B cell (primary cell): ENCODE results near the gene MYL10. TPM values are rescaled to one million over a fixed set of nuclear protein-coding genes. Genes with fewer than 3 reads are reported as not detected.

Experiments
- ATAC-seq: fragments of 200-7000 bp; cut with Tn5 transposase; one replicate; pipeline ENCODE4 v1.10.0; 2021; ENCODE audit warnings: low read depth, mild to moderate bottlenecking, moderate number of reproducible peaks, moderate library complexity
- CTCF ChIA-PET: fragments of 350-600 bp; sonication (Branson Sonifier 250); formaldehyde crosslinking; loops from one replicate; lab custom pipeline; 2021; ENCODE audit warnings: antibody characterized with exemption, inconsistent platforms; lab: Charles Lee
- POLR2A ChIA-PET: fragments of 350-600 bp; sonication (Branson Sonifier 250); formaldehyde crosslinking; loops from one replicate; lab custom pipeline; 2021; ENCODE audit warnings: antibody characterized with exemption; lab: Charles Lee
- DNase-seq: peaks from one replicate; pipeline ENCODE4 v3.0.0; 2013
- H2AFZ ChIP-seq: 2 replicates; pipeline ENCODE4 v1.6.1; 2012; ENCODE audit warnings: mild to moderate bottlenecking, low read depth, low read length; ENCODE audit not compliant: insufficient read depth, poor library complexity, severe bottlenecking
- H3K27ac ChIP-seq, 2 donors: 1 replicate in 1 of 2; 2 replicates in 1 of 2; pipeline ENCODE4 v1.5.1; 2012 to 2013; ENCODE audit warnings: low read length in 2 of 2, mild to moderate bottlenecking in 2 of 2, moderate library complexity in 1 of 2
- H3K27me3 ChIP-seq, 4 experiments: fragments of 200-600 bp in 1 of 4; sonication (generic) in 1 of 4; replicated peaks in 1 of 4; 1 replicate in 2 of 4; 2 replicates in 2 of 4; pipeline versions ENCODE4 v1.6.1 to v1.7.0; 2013 to 2016; ENCODE audit warnings: low read length in 3 of 4, mild to moderate bottlenecking in 2 of 4, mixed read lengths in 1 of 4, moderate library complexity in 1 of 4; ENCODE audit not compliant: insufficient read depth in 4 of 4, control insufficient read depth in 3 of 4; ENCODE audit errors: control extremely low read depth in 1 of 4
- H3K36me3 ChIP-seq, 2 experiments: replicated peaks in 1 of 2; 1 replicate in 1 of 2; 2 replicates in 1 of 2; pipeline versions ENCODE4 v1.6.1 to v1.7.1; 2013; ENCODE audit warnings: low read length in 1 of 2; ENCODE audit not compliant: insufficient read depth in 2 of 2, control insufficient read depth in 1 of 2; ENCODE audit errors: control extremely low read depth in 1 of 2, extremely low read depth in 1 of 2
- H3K4me1 ChIP-seq, 2 donors: fragments of 200-600 bp in 1 of 2; sonication (generic) in 1 of 2; 1 replicate in 1 of 2; 2 replicates in 1 of 2; pipeline versions ENCODE4 v1.5.1 to v1.6.1; 2013 to 2017; ENCODE audit warnings: low read length in 2 of 2; ENCODE audit not compliant: control insufficient read depth in 2 of 2, insufficient read depth in 2 of 2
- H3K4me2 ChIP-seq: replicated peaks from 2 replicates; pipeline ENCODE3; 2012; ENCODE audit warnings: mild to moderate bottlenecking, low read depth, low read length; ENCODE audit not compliant: poor library complexity, severe bottlenecking
- H3K4me3 ChIP-seq, 5 experiments: fragments of 200-600 bp in 1 of 5; sonication (generic) in 1 of 5; 1 replicate in 3 of 5; 2 replicates in 2 of 5; pipeline versions ENCODE4 v1.5.1 to v1.7.0; 2011 to 2016; ENCODE audit warnings: low read length in 4 of 5, mild to moderate bottlenecking in 4 of 5, low read depth in 2 of 5, control low read depth in 1 of 5, moderate library complexity in 1 of 5; ENCODE audit not compliant: insufficient read depth in 1 of 5; ENCODE audit errors: control extremely low read depth in 1 of 5, extremely low read depth in 1 of 5
- H3K79me2 ChIP-seq: fragments of 200-600 bp; sonication (generic); one replicate; pipeline ENCODE4 v1.6.0; 2016; ENCODE audit warnings: low read length; ENCODE audit not compliant: control insufficient read depth, insufficient read depth
- H3K9ac ChIP-seq: fragments of 200-600 bp; sonication (generic); 2 replicates; pipeline ENCODE4 v1.6.1; 2017; ENCODE audit warnings: mild to moderate bottlenecking, low read length, moderate library complexity
- H3K9me3 ChIP-seq, 3 donors: one replicate each; pipeline versions ENCODE4 v1.6.1 to v1.7.1; 2013; ENCODE audit warnings: low read length in 2 of 3; ENCODE audit not compliant: control insufficient read depth in 2 of 3, insufficient read depth in 1 of 3; ENCODE audit errors: control extremely low read depth in 1 of 3
- H4K20me1 ChIP-seq: 2 replicates; pipeline ENCODE4 v1.6.0; 2012; ENCODE audit warnings: mild to moderate bottlenecking, low read length; ENCODE audit not compliant: insufficient read depth, control insufficient read depth, poor library complexity, severe bottlenecking
- H3K27ac Mint-ChIP-seq: one replicate; pipeline ENCODE4 v1.8.0; 2021; ENCODE audit warnings: mixed read lengths
- H3K27me3 Mint-ChIP-seq: one replicate; pipeline ENCODE4 v1.8.0; 2021; ENCODE audit warnings: mixed read lengths
- H3K4me1 Mint-ChIP-seq: one replicate; pipeline ENCODE4 v1.8.0; 2021; ENCODE audit warnings: mixed read lengths
- H3K4me3 Mint-ChIP-seq: one replicate; pipeline ENCODE4 v1.8.0; 2021; ENCODE audit warnings: mixed read lengths
- H3K9me3 Mint-ChIP-seq: one replicate; pipeline ENCODE4 v1.8.0; 2022; ENCODE audit warnings: mixed read lengths; ENCODE audit not compliant: insufficient read depth
- CTCF ChIP-seq: fragments of 200-600 bp; IDR thresholded peaks from one replicate; pipeline ENCODE4 v1.8.0; 2022; ENCODE audit warnings: antibody characterized with exemption, mild to moderate bottlenecking
- EZH2 ChIP-seq: IDR thresholded peaks from 2 replicates; pipeline ENCODE4 v1.6.1; 2012; ENCODE audit warnings: borderline replicate concordance, low read depth, mild to moderate bottlenecking, moderate library complexity, low read length; ENCODE audit not compliant: insufficient read depth, poor library complexity, severe bottlenecking
- WGBS: methylation state at CpG from one replicate; pipeline ENCODE4 v1.1.5; 2013; ENCODE audit warnings: missing lambda C conversion rate; ENCODE audit not compliant: insufficient coverage; 5-methylcytosine and 5-hydroxymethylcytosine counted together
- intact Hi-C: fragments of 100-400 bp; cut with micrococcal nuclease; formaldehyde crosslinking; loops from one replicate; pipeline ENCODE4 v1.10.0; 2022
- polyA plus RNA-seq: library from polyadenylated mRNA; depleted of rRNA; stranded (reverse); fragments of >200 nt; gene quantifications from 2 replicates; pipeline ENCODE4 v1.2.3, GENCODE V29; 2012
- total RNA-seq, 2 donors: library from RNA; stranded (reverse); fragments of 120-200 nt in 1 of 2; gene quantifications; 1 replicate in 1 of 2; 2 replicates in 1 of 2; pipeline versions ENCODE4 v1.2.3 to v1.2.4, GENCODE V29; 2013 to 2022

The MYL10 gene
- total and polyA plus RNA-seq, 2 donors (not counting 1 experiment from before 2014, with no cell fraction given): not detected

DNA sequence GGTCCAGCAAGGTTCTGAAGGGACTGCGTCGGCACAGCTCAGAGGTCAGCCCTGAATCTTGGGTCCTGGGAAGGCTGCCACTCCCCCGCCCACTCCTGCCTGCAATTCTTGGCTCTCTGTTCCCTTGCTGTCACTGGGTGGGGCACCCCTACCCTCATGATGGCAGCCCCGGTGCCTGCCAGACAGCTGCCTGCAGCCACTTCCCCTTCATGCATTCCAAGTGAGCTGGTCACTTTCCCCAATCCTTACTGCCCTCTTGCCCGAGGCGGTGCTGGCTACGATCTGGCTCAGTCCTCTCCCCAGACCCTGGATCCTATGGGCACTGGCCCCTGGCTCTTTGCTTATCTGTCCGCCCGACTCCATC, 14.2 kb downstream of the MYL10 start:
- ChIA-PET CTCF (no interaction called here), POLR2A (no interaction called here)
- no peaks in the 10 kb centered on the region for H3K4me1 ChIP-seq
- no peak overlapping the region for H3K4me3 Mint-ChIP-seq
- no peak for DNase-seq
- no peak overlapping the region for H2AFZ ChIP-seq
- no peaks in the 10 kb centered on the region for H4K20me1 ChIP-seq
- no peak overlapping the region for H3K4me2 ChIP-seq
- ATAC-seq: no peak
- no peak overlapping the region for H3K27ac ChIP-seq
- no peaks in the 10 kb centered on the region for H3K27me3 ChIP-seq
- no peaks in the 10 kb centered on the region for H3K9me3 Mint-ChIP-seq
- H3K36me3 ChIP-seq: no peaks in the 10 kb centered on the region
- intact Hi-C loops: no loop called here
- no peak overlapping the region for H3K27ac Mint-ChIP-seq
- H3K4me1 Mint-ChIP-seq: no peaks in the 10 kb centered on the region
- no peak overlapping the region for H3K9ac ChIP-seq
- no peak overlapping the region for H3K4me3 ChIP-seq
- TF ChIP-seq EZH2 (no peak), CTCF (no peak)
- peaks cover 0 to 8% (median 0%) of the 10 kb centered on the region in 3 donors for H3K9me3 ChIP-seq
- H3K27me3 Mint-ChIP-seq: peaks cover 24% of the 10 kb centered on the region
- WGBS: 80% methylated on average over 9 of the region's 9 CpGs
- no peaks in the 10 kb centered on the region for H3K79me2 ChIP-seq

DNA sequence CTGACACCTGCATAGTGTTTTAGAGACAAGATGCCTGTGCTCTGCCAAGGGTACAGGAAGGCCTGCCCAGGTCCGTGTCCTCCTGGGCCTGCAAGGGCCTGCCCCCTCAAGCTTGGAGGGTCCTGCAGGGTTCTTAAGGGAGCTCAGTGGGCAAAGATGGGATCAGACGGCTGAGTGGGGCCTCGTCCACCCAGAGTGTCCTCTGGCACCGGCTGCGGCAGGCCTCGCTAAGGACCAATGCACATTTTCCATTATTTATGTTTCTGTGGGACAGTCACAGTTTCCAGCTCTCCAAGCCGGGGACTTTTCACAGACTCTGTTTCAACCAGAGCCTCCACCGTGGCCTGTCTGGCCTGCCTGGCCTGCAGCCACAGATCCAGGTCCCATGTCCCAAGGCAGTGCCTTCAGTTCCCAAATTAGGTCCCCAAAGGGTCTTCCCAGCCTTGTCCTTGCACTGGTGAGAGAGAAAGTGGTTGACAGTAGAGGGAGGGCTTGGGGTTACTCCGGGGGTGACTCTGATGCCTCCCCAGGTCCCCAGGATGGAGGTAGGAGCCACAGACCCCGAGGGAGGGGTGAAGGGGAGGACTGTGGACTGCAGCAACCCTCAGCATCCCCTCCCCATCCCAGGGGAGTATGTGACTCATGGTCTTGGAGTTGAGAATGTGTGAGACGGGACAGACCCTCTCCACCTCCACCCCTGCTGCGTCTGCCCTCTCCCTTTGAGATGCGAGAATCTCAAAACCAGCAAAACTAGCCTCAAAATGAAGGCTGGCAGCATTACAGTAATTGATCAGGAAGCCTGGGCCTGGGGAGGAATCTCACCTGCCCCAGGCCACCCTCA, 14.8 kb downstream of the MYL10 start:
- ChIA-PET POLR2A (no interaction called here), CTCF (interaction anchor here (1.4 to 1.7 kb wide), 2 partner anchors 10 to 12 kb away, joined by 4 to 5 read pairs; no protein-coding TSS in a partner anchor)
- whole genome bisulfite sequencing: 89% methylated on average over 10 of the region's 13 CpGs
- no peak for DNase-seq
- H3K27me3 ChIP-seq: no peaks in the 10 kb centered on the region
- no peak overlapping the region for H3K27ac ChIP-seq
- Mint-ChIP-seq H3K27me3 (peaks cover 24% of the 10 kb centered on the region), H3K27ac (no peak overlapping the region), H3K9me3 (no peaks in the 10 kb centered on the region), H3K4me1 (no peaks in the 10 kb centered on the region), H3K4me3 (no peak overlapping the region)
- no peak overlapping the region for H2AFZ ChIP-seq
- no peak overlapping the region for H3K9ac ChIP-seq
- H3K9me3 ChIP-seq: peaks cover 0 to 8% (median 0%) of the 10 kb centered on the region in 3 donors
- H3K4me2 ChIP-seq: no peak overlapping the region
- H4K20me1 ChIP-seq: no peaks in the 10 kb centered on the region
- no peak for ATAC-seq
- intact Hi-C loops: no loop called here
- no peak overlapping the region for H3K4me3 ChIP-seq
- TF ChIP-seq CTCF: no peak
- no peak for TF ChIP-seq EZH2
- H3K79me2 ChIP-seq: no peaks in the 10 kb centered on the region
- H3K4me1 ChIP-seq: no peaks in the 10 kb centered on the region
- H3K36me3 ChIP-seq: no peaks in the 10 kb centered on the region
